K562 (cell line): ENCODE results near the gene PODN. TPM values are rescaled to one million over a fixed set of nuclear protein-coding genes. Genes with fewer than 3 reads are reported as not detected.

Experiments
- ARHGAP35 ChIP-seq: fragments of 450-650 bp; IDR thresholded peaks from 2 replicates; pipeline ENCODE4 v1.6.1; 2018; ENCODE audit not compliant: partially characterized antibody
- ARID2 ChIP-seq: fragments of 450-650 bp; IDR thresholded peaks from 2 replicates; pipeline ENCODE4 v1.6.1; 2017; ENCODE audit warnings: antibody characterized with exemption, mild to moderate bottlenecking
- ATF7 ChIP-seq: fragments of 450-650 bp; IDR thresholded peaks from 2 replicates; pipeline ENCODE4 v1.7.1; 2014; ENCODE audit warnings: mild to moderate bottlenecking, moderate library complexity
- BCL6 ChIP-seq: fragments of 250-450 bp; sonication (Bioruptor Pico); IDR thresholded peaks from 2 replicates; pipeline ENCODE4 v1.4.0; 2020
- CBX1 ChIP-seq: sonication (generic); IDR thresholded peaks from 2 replicates; pipeline ENCODE4 v1.6.1; 2016; ENCODE audit warnings: antibody characterized with exemption, low read depth, mild to moderate bottlenecking
- E4F1 ChIP-seq: fragments of 250-450 bp; sonication (Bioruptor Pico); IDR thresholded peaks from 2 replicates; pipeline ENCODE4 v1.5.0; 2021; ENCODE audit warnings: mild to moderate bottlenecking, borderline replicate concordance
- FOXJ2 ChIP-seq: fragments of 200-800 bp; sonication (Bioruptor generic); IDR thresholded peaks from 2 replicates; pipeline ENCODE4 v1.6.1; 2016; ENCODE audit warnings: missing genetic modification characterization, missing compliant biosample characterization
- HDGF ChIP-seq: fragments of 450-650 bp; IDR thresholded peaks from 2 replicates; pipeline ENCODE4 v1.6.1; 2016
- HNRNPL ChIP-seq: fragments of 200-400 bp; formaldehyde crosslinking; IDR thresholded peaks from 2 replicates; pipeline ENCODE4 v1.6.1; 2017; ENCODE audit warnings: low read depth, mild to moderate bottlenecking, low read length
- IRF1 ChIP-seq: sonication (generic); formaldehyde crosslinking; IDR thresholded peaks from 2 replicates; pipeline ENCODE4 v1.8.0; 2022; ENCODE audit warnings: missing genetic modification reagents, mild to moderate bottlenecking, borderline replicate concordance
- NFIC ChIP-seq: fragments of 450-650 bp; IDR thresholded peaks from 2 replicates; pipeline ENCODE4 v1.6.1; 2017; ENCODE audit warnings: mild to moderate bottlenecking, inconsistent platforms
- PCBP1 ChIP-seq: fragments of 200-400 bp; formaldehyde crosslinking; IDR thresholded peaks from 2 replicates; pipeline ENCODE4 v1.6.1; 2018; ENCODE audit warnings: mild to moderate bottlenecking, low read depth, low read length; ENCODE audit not compliant: poor library complexity, severe bottlenecking
- POLR2AphosphoS2 ChIP-seq: IDR thresholded peaks from 2 replicates; pipeline ENCODE4 v1.6.1; 2012; ENCODE audit warnings: low read length, improper control_type of control experiment
- POU5F1 ChIP-seq: fragments of 150-350 bp; IDR thresholded peaks from 2 replicates; pipeline ENCODE4 v1.6.1; 2014; ENCODE audit warnings: borderline replicate concordance, low read length, low read depth, mild to moderate bottlenecking; ENCODE audit not compliant: partially characterized antibody
- RUNX1 ChIP-seq: sonication (generic); IDR thresholded peaks from 2 replicates; pipeline ENCODE4 v1.6.1; 2016; ENCODE audit warnings: antibody characterized with exemption, low read depth
- TCF7L2 ChIP-seq: fragments of 150-350 bp; IDR thresholded peaks from 2 replicates; pipeline ENCODE4 v1.6.1; 2016; ENCODE audit warnings: low read depth, mild to moderate bottlenecking, low read length, moderate library complexity
- USF1 ChIP-seq: sonication (generic); formaldehyde crosslinking; IDR thresholded peaks from 2 replicates; pipeline ENCODE4 v1.9.0; 2022; ENCODE audit warnings: mild to moderate bottlenecking, missing genetic modification reagents
- ZNF75A ChIP-seq: fragments of 450-650 bp; formaldehyde crosslinking; IDR thresholded peaks from 2 replicates; pipeline ENCODE4 v1.4.0; 2020; ENCODE audit warnings: mild to moderate bottlenecking
- polyA plus RNA-seq, 8 experiments: library from polyadenylated mRNA; depleted of rRNA in 4 of 8; stranded (reverse) in 5 of 8; unstranded in 3 of 8; fragments of >200 nt; fragmentation: Nextera tagmentation in 2 of 8; fragmentation: Illumina TruSeq in 1 of 8; extraction: Ambion mirVana in 2 of 8; extraction: Trizol in 1 of 8; gene quantifications; 2 replicates each; pipeline versions ENCODE4 v1.2.1 to v1.2.3, GENCODE V29; 2011 to 2014; ENCODE audit warnings: inconsistent platforms in 1 of 8, missing spikeins in 1 of 8
- total RNA-seq, 7 experiments: library from RNA; depleted of rRNA in 6 of 7; stranded (reverse); fragments of >200 nt in 6 of 7; fragmentation: Illumina TruSeq in 2 of 7; extraction: Trizol in 2 of 7; gene quantifications; 2 replicates each; pipeline versions ENCODE4 v1.2.1 to v1.2.3, GENCODE V29; 2011 to 2021; ENCODE audit warnings: low replicate concordance in 1 of 7
- TF ChIP-seq, protein P1 (sequence below): fragments of 450-650 bp; formaldehyde crosslinking; IDR thresholded peaks from 2 replicates; pipeline ENCODE4 v1.4.0; 2020; ENCODE audit warnings: mild to moderate bottlenecking
- TF ChIP-seq, protein P2 (sequence below): fragments of 450-650 bp; formaldehyde crosslinking; IDR thresholded peaks from 2 replicates; pipeline ENCODE4 v1.4.0; 2022; ENCODE audit warnings: mild to moderate bottlenecking, moderate library complexity
- TF ChIP-seq, protein P3 (sequence below): fragments of 250-450 bp; sonication (Bioruptor Pico); IDR thresholded peaks from 2 replicates; pipeline ENCODE4 v1.4.0; 2020; ENCODE audit warnings: mild to moderate bottlenecking, moderate library complexity, borderline replicate concordance

Gene PODN
- total and polyA plus RNA-seq, 9 of the 15 experiments (the other 6 are each of a cell fraction or from before 2014, with no cell fraction given): not detected

DNA sequence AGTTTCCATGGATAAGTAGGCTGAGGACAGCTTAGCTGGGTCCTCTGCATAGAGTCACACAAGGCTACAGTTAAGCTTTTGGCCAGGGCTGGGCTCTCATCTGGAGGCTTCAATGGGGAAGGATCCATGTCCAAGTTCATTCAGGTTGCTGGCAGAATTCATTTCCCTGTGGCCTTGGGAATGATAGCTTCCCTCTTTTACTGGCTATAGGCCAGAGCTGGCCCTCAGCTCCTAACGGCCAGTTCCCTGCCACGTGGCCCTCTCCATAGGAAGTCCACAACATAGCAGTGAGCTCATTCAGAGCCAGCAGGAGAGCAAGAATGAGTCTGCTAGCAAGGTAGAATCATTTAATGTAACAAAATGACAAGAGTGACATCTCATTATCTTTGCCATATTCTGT, 15.1 kb upstream of the PODN start (continued):
- TF ChIP-seq, protein P1, sequence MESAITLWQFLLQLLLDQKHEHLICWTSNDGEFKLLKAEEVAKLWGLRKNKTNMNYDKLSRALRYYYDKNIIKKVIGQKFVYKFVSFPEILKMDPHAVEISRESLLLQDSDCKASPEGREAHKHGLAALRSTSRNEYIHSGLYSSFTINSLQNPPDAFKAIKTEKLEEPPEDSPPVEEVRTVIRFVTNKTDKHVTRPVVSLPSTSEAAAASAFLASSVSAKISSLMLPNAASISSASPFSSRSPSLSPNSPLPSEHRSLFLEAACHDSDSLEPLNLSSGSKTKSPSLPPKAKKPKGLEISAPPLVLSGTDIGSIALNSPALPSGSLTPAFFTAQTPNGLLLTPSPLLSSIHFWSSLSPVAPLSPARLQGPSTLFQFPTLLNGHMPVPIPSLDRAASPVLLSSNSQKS (CRISPR knock-in tag): no peak
- no peak for TF ChIP-seq POLR2AphosphoS2
- TF ChIP-seq, protein P2, sequence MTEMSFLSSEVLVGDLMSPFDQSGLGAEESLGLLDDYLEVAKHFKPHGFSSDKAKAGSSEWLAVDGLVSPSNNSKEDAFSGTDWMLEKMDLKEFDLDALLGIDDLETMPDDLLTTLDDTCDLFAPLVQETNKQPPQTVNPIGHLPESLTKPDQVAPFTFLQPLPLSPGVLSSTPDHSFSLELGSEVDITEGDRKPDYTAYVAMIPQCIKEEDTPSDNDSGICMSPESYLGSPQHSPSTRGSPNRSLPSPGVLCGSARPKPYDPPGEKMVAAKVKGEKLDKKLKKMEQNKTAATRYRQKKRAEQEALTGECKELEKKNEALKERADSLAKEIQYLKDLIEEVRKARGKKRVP (CRISPR knock-in tag): no peak
- TF ChIP-seq HNRNPL: no peak
- TF ChIP-seq TCF7L2: no peak
- TF ChIP-seq HDGF: no peak
- peak; percentile 40 for TF ChIP-seq NFIC
- TF ChIP-seq ZNF75A: no peak
- TF ChIP-seq ARID2: no peak
- TF ChIP-seq E4F1: no peak
- no peak for TF ChIP-seq POU5F1
- TF ChIP-seq BCL6: no peak
- TF ChIP-seq, protein P3, sequence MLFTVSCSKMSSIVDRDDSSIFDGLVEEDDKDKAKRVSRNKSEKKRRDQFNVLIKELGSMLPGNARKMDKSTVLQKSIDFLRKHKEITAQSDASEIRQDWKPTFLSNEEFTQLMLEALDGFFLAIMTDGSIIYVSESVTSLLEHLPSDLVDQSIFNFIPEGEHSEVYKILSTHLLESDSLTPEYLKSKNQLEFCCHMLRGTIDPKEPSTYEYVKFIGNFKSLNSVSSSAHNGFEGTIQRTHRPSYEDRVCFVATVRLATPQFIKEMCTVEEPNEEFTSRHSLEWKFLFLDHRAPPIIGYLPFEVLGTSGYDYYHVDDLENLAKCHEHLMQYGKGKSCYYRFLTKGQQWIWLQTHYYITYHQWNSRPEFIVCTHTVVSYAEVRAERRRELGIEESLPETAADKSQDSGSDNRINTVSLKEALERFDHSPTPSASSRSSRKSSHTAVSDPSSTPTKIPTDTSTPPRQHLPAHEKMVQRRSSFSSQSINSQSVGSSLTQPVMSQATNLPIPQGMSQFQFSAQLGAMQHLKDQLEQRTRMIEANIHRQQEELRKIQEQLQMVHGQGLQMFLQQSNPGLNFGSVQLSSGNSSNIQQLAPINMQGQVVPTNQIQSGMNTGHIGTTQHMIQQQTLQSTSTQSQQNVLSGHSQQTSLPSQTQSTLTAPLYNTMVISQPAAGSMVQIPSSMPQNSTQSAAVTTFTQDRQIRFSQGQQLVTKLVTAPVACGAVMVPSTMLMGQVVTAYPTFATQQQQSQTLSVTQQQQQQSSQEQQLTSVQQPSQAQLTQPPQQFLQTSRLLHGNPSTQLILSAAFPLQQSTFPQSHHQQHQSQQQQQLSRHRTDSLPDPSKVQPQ (CRISPR knock-in tag): no peak
- peak; percentile 40; the same call in 1 of the 2 replicates for TF ChIP-seq ATF7
- TF ChIP-seq USF1 (CRISPR knock-in tag): peak; percentile 58; the same call in 1 of the 2 replicates
- TF ChIP-seq RUNX1: no peak
- TF ChIP-seq CBX1: no peak
- no peak for TF ChIP-seq IRF1 (CRISPR knock-in tag)
- TF ChIP-seq FOXJ2 (tag): no peak
- no peak for TF ChIP-seq ARHGAP35
- no peak for TF ChIP-seq PCBP1
